ENCODE data around the gene SLC22A23. TPM values are rescaled to one million over a fixed set of nuclear protein-coding genes. Genes with fewer than 3 reads are reported as not detected.

The SLC22A23 gene
- total and polyA plus RNA-seq, 2 experiments from 2014 or later, result 6.1 to 38.3 TPM

DNA sequence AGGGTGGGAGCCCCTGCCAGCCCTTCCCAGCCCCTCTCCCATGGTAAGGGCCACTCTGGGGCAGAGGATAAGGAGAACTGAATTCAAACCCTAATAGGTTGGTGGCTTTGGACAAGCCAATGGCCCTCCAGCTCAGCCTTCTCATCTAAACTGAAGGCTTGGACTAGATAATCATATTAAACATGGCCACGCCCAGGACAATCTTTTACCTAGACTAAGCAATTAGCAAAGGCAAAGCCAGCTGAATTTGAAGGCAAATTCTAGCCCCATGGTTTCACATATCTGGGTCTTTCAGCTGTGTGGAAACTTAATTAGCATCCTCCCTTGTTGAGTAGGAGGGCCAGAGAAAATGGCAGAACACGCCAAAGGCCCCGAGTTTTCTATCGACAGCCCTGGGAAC is 10.7 kb downstream of the SLC22A23 start:
- ATAC-seq (no peak), DNase-seq (ENCODE audit: low spot score) (no peak)
- H3F3A ChIP-seq (replicated peaks; ENCODE audit: low read depth), result no peaks in the 10 kb centered on the region
- Mint-ChIP-seq H3K4me1 (peaks cover 44% of the 10 kb centered on the region), H3K9me3 (peaks cover 5% of the 10 kb centered on the region), H3K27me3 (ENCODE audit: insufficient read depth, low read depth, poor library complexity) (peaks cover 8% of the 10 kb centered on the region), H3K4me3 (no peak overlapping the region), H3K27ac (no peak overlapping the region), H3K36me3 (ENCODE audit: low read depth) (peaks cover 53% of the 10 kb centered on the region)
- H3K4me2 ChIP-seq, result no peak overlapping the region
- H3K4me3 ChIP-seq, result no peak overlapping the region
- H2AFZ ChIP-seq, result no peak overlapping the region
- H3K79me2 ChIP-seq (replicated peaks; ENCODE audit: insufficient read depth), result peaks cover 98% of the 10 kb centered on the region
- H3K27me3 ChIP-seq (ENCODE audit: insufficient read depth), result no peaks in the 10 kb centered on the region
- H4K20me1 ChIP-seq (replicated peaks; ENCODE audit: insufficient read depth), result peaks cover 7% of the 10 kb centered on the region
- no peak overlapping the region for H3K27ac ChIP-seq (ENCODE audit: low read depth)
- TF ChIP-seq NANOG (IDR thresholded peaks at IDR 0.05; ENCODE audit: borderline replicate concordance), result no peak
- H3K36me3 ChIP-seq (ENCODE audit: insufficient read depth), result 0 out of 2 replicates have a peak, but pooled peaks cover 5% of the 10 kb centered on the region
- H3K4me1 ChIP-seq (ENCODE audit: insufficient read depth), result peaks cover 34% of the 10 kb centered on the region
- no peaks in the 10 kb centered on the region for H3K9me2 ChIP-seq (ENCODE audit: insufficient read depth)

DNA sequence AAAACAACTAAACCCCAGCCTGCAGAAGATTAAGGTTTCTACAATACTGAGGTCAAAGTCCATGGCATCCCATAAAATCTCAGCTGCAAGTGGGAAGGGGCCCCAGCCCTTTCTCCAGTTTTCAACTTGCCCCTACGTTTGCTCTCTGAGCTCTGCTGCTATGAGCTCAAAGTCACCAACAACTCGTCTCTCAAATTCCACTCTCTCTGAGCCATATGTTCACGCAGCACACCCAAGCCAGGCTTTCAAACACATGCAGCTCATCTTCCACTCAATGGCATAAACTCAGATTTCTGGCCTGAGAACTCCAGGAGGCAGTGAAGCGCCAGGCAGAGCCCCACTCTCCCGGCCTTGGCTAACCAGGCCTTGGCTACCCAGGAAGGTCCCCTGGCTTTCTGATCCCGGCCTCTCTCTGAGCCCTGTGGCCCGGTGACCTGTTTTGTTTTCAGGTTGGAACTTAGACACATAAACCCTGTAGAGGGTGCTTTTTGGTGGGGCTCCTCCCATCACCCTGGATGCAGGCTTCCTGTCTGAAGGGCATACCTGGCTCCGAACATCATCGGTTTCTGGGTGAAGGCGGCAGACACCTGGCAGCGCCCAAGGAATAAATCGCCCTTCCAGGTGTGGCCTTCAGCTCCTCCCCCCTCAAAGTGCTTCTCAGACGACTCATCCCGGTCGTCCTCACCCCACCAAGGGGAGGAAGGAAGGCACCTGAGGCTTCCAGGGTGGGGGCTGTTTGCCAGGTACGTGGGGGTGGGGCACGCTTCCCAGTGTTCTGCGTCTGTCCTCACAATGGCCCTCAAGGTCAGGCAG is 12.4 kb downstream of the SLC22A23 start:
- H3K4me3 Mint-ChIP-seq, result no peak overlapping the region; the same call in 2 of the 3 replicates
- Histone ChIP-seq H3K27ac (ENCODE audit: low read depth) (no peak overlapping the region), H3K9me2 (ENCODE audit: insufficient read depth) (no peaks in the 10 kb centered on the region), H3K4me1 (ENCODE audit: insufficient read depth) (peaks cover 32% of the 10 kb centered on the region), H2AFZ (no peak overlapping the region), H3K36me3 (ENCODE audit: insufficient read depth) (0 out of 2 replicates have a peak, but pooled peaks cover under 1% of the 10 kb centered on the region), H3F3A (replicated peaks; ENCODE audit: low read depth) (no peaks in the 10 kb centered on the region), H3K27me3 (ENCODE audit: insufficient read depth) (no peaks in the 10 kb centered on the region), H4K20me1 (replicated peaks; ENCODE audit: insufficient read depth) (peaks cover 4% of the 10 kb centered on the region), H3K4me3 (no peak overlapping the region), H3K79me2 (replicated peaks; ENCODE audit: insufficient read depth) (peaks cover 97% of the 10 kb centered on the region), H3K4me2 (peak overlapping the region; percentile 48; the same call in 1 of the 2 replicates)
- peaks cover 5% of the 10 kb centered on the region for H3K9me3 Mint-ChIP-seq
- DNase-seq (ENCODE audit: low spot score) (no peak), ATAC-seq (peak; percentile 63)
- peaks cover 58% of the 10 kb centered on the region for H3K36me3 Mint-ChIP-seq (ENCODE audit: low read depth)
- peak overlapping the region; percentile 5 for H3K27ac Mint-ChIP-seq
- peaks cover 15% of the 10 kb centered on the region for H3K27me3 Mint-ChIP-seq (ENCODE audit: insufficient read depth, low read depth, poor library complexity)
- H3K4me1 Mint-ChIP-seq, result peaks cover 47% of the 10 kb centered on the region
- TF ChIP-seq NANOG (IDR thresholded peaks at IDR 0.05; ENCODE audit: borderline replicate concordance) (no peak), STAT1 (IDR thresholded peaks at IDR 0.05; ENCODE audit: unreplicated experiment) (no peak), JUNB (IDR thresholded peaks at IDR 0.05; ENCODE audit: unreplicated experiment) (no peak), POLR2AphosphoS5 (IDR thresholded peaks at IDR 0.05; ENCODE audit: low read depth) (no peak), CREB1 (CRISPR knock-in tag; IDR thresholded peaks at IDR 0.05; ENCODE audit: low read depth) (no peak), EZH2phosphoT487 (IDR thresholded peaks at IDR 0.05; ENCODE audit: unreplicated experiment) (no peak), ZNF331 (CRISPR knock-in tag; IDR thresholded peaks at IDR 0.05; ENCODE audit: low read depth) (no peak)
- TF ChIP-seq, protein P1, sequence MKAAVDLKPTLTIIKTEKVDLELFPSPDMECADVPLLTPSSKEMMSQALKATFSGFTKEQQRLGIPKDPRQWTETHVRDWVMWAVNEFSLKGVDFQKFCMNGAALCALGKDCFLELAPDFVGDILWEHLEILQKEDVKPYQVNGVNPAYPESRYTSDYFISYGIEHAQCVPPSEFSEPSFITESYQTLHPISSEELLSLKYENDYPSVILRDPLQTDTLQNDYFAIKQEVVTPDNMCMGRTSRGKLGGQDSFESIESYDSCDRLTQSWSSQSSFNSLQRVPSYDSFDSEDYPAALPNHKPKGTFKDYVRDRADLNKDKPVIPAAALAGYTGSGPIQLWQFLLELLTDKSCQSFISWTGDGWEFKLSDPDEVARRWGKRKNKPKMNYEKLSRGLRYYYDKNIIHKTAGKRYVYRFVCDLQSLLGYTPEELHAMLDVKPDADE (IDR thresholded peaks at IDR 0.05), result no peak
- TF ChIP-seq, protein P2, sequence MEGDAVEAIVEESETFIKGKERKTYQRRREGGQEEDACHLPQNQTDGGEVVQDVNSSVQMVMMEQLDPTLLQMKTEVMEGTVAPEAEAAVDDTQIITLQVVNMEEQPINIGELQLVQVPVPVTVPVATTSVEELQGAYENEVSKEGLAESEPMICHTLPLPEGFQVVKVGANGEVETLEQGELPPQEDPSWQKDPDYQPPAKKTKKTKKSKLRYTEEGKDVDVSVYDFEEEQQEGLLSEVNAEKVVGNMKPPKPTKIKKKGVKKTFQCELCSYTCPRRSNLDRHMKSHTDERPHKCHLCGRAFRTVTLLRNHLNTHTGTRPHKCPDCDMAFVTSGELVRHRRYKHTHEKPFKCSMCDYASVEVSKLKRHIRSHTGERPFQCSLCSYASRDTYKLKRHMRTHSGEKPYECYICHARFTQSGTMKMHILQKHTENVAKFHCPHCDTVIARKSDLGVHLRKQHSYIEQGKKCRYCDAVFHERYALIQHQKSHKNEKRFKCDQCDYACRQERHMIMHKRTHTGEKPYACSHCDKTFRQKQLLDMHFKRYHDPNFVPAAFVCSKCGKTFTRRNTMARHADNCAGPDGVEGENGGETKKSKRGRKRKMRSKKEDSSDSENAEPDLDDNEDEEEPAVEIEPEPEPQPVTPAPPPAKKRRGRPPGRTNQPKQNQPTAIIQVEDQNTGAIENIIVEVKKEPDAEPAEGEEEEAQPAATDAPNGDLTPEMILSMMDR (conservative IDR thresholded peaks at IDR 0.05; ENCODE audit: low read depth in 2 of 2), result no peak
- TF ChIP-seq, protein P3, sequence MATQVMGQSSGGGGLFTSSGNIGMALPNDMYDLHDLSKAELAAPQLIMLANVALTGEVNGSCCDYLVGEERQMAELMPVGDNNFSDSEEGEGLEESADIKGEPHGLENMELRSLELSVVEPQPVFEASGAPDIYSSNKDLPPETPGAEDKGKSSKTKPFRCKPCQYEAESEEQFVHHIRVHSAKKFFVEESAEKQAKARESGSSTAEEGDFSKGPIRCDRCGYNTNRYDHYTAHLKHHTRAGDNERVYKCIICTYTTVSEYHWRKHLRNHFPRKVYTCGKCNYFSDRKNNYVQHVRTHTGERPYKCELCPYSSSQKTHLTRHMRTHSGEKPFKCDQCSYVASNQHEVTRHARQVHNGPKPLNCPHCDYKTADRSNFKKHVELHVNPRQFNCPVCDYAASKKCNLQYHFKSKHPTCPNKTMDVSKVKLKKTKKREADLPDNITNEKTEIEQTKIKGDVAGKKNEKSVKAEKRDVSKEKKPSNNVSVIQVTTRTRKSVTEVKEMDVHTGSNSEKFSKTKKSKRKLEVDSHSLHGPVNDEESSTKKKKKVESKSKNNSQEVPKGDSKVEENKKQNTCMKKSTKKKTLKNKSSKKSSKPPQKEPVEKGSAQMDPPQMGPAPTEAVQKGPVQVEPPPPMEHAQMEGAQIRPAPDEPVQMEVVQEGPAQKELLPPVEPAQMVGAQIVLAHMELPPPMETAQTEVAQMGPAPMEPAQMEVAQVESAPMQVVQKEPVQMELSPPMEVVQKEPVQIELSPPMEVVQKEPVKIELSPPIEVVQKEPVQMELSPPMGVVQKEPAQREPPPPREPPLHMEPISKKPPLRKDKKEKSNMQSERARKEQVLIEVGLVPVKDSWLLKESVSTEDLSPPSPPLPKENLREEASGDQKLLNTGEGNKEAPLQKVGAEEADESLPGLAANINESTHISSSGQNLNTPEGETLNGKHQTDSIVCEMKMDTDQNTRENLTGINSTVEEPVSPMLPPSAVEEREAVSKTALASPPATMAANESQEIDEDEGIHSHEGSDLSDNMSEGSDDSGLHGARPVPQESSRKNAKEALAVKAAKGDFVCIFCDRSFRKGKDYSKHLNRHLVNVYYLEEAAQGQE (IDR thresholded peaks at IDR 0.05; ENCODE audit: unreplicated experiment), result no peak
